ENCODE measurements around the gene CDH11.

GRCh38 chr16:65069766-65070165, 52.1 kb downstream of the CDH11 start:
- TF ChIP-seq CTCF (conservative IDR thresholded peaks at IDR 0.05; ENCODE audit: low read depth, low read length), result no peak
- TF ChIP-seq EZH2 (IDR thresholded peaks at IDR 0.05; ENCODE audit: borderline replicate concordance, low read depth, low read length, poor library complexity, severe bottlenecking), result no peak
